ENCODE data around the gene MAPK13. TPM values are rescaled to one million over a fixed set of nuclear protein-coding genes. Genes with fewer than 3 reads are reported as not detected.

MAPK13 gene
- total RNA-seq, 2 donors from 2014 or later, result 34.6 to 53.5 TPM

DNA sequence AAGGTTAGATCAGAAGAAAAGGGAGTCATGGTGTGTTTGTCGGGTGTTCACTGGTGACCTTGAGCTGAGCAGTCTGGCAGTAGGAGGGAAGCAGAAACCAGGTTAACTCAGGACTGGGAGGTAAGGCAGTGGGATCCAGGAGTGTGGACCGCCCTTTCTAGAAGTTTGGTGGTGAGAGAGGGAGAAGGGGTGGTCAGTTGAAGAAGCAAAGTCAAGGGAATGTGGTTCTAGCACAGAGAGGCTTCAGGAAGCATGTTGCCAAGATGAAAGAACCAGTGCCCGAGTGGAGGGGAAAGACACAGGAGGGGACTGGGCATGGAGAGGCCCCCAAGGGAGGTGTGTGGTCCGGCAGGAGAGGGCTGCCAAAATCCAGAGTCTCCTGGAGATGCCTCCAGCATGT is 3.6 kb downstream of the MAPK13 start:
- Histone ChIP-seq H3K27me3 (replicated peaks; ENCODE audit: insufficient read depth) (no peaks in the 10 kb centered on the region), H3K4me1 (replicated peaks) (peaks cover 4% of the 10 kb centered on the region), H3K27ac (no peak overlapping the region), H3K4me3 (no peak overlapping the region), H3K9me3 (no peaks in the 10 kb centered on the region), H3K36me3 (no peaks in the 10 kb centered on the region)
- TF ChIP-seq POLR2AphosphoS5 (IDR thresholded peaks at IDR 0.05) (no peak), POLR2A (IDR thresholded peaks at IDR 0.05) (no peak)
- TF ChIP-seq, protein P1, sequence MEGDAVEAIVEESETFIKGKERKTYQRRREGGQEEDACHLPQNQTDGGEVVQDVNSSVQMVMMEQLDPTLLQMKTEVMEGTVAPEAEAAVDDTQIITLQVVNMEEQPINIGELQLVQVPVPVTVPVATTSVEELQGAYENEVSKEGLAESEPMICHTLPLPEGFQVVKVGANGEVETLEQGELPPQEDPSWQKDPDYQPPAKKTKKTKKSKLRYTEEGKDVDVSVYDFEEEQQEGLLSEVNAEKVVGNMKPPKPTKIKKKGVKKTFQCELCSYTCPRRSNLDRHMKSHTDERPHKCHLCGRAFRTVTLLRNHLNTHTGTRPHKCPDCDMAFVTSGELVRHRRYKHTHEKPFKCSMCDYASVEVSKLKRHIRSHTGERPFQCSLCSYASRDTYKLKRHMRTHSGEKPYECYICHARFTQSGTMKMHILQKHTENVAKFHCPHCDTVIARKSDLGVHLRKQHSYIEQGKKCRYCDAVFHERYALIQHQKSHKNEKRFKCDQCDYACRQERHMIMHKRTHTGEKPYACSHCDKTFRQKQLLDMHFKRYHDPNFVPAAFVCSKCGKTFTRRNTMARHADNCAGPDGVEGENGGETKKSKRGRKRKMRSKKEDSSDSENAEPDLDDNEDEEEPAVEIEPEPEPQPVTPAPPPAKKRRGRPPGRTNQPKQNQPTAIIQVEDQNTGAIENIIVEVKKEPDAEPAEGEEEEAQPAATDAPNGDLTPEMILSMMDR (IDR thresholded peaks at IDR 0.05), result no peak
- 91% methylated on average over 4 of the region's 4 CpGs for WGBS
- no peak for DNase-seq (ENCODE audit: low spot score)
- intact Hi-C loops (cut with DNase I), result no loop called here

DNA sequence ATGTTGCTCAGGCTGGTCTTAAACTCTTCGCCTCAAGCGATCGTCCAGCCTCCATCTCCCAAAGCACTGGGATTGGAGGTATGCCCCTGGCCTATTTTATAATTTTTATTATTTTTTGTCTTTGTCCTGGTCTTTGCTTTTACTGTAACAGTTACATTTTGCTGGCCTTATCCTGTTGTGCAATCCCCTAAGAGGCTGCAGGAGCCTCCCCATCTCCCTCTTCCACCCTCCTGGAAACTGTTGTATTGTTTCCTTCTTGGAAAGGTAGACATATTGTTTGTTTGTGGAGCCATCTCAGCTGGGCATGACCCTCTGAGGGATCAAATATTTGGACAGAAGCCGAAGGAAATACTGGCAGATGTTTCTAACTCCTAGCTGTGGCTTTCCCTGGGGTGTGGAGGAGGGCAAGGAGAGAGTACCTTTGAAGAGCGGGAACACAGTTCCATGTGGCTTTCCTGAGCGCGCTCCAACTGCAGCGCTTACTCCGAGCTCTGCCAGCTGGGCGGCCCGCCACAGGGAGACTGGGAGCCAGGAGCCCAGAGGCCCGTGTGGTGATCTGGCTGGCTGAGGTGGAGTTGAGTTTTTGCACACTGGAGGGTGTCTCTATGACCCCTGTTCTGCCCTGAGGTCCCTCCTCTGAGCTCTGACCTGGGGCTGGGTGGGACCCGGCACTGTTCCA is 4.9 kb downstream of the MAPK13 start:
- DNase-seq (ENCODE audit: low spot score), result no peak
- TF ChIP-seq POLR2AphosphoS5 (IDR thresholded peaks at IDR 0.05) (no peak), POLR2A (IDR thresholded peaks at IDR 0.05) (no peak)
- TF ChIP-seq, protein P1 (IDR thresholded peaks at IDR 0.05), result no peak
- H3K4me3 ChIP-seq, result no peak overlapping the region
- H3K4me1 ChIP-seq (replicated peaks), result peaks cover 4% of the 10 kb centered on the region
- 73% methylated on average over 13 of the region's 13 CpGs for WGBS
- intact Hi-C loops (cut with DNase I), result no loop called here
- no peaks in the 10 kb centered on the region for H3K27me3 ChIP-seq (replicated peaks; ENCODE audit: insufficient read depth)
- no peaks in the 10 kb centered on the region for H3K9me3 ChIP-seq
- no peak overlapping the region for H3K27ac ChIP-seq
- H3K36me3 ChIP-seq, result no peaks in the 10 kb centered on the region

DNA sequence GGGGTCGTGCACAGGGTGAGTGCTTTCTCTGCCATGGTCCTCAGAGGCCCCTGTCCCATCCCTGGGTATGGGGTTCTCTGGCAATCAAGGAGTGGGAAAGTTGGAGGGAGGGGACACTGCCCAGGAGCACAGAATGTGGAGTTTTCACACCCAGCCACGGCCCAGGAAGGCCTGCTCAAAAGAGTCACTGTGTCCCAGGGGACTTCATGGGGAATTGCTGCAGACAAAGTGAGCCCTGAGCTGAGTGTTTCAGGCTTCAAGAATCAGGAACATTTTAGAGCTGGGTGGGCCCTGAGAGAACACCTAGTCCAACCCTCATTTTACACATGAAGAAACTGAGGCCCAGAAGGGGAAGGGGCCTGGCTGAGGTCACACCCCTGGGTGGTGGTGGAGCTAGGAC is 5.7 kb downstream of the MAPK13 start:
- no peak overlapping the region for H3K27ac ChIP-seq
- 86% methylated on average over 2 of the region's 2 CpGs for WGBS
- no peaks in the 10 kb centered on the region for H3K27me3 ChIP-seq (replicated peaks; ENCODE audit: insufficient read depth)
- no peaks in the 10 kb centered on the region for H3K9me3 ChIP-seq
- H3K4me1 ChIP-seq (replicated peaks), result peaks cover 4% of the 10 kb centered on the region
- intact Hi-C loops (cut with DNase I), result no loop called here
- H3K36me3 ChIP-seq, result no peaks in the 10 kb centered on the region
- TF ChIP-seq POLR2A (IDR thresholded peaks at IDR 0.05), result no peak
- TF ChIP-seq, protein P1 (IDR thresholded peaks at IDR 0.05), result no peak
- TF ChIP-seq POLR2AphosphoS5 (IDR thresholded peaks at IDR 0.05), result no peak
- no peak overlapping the region for H3K4me3 ChIP-seq
- DNase-seq (ENCODE audit: low spot score), result no peak

DNA sequence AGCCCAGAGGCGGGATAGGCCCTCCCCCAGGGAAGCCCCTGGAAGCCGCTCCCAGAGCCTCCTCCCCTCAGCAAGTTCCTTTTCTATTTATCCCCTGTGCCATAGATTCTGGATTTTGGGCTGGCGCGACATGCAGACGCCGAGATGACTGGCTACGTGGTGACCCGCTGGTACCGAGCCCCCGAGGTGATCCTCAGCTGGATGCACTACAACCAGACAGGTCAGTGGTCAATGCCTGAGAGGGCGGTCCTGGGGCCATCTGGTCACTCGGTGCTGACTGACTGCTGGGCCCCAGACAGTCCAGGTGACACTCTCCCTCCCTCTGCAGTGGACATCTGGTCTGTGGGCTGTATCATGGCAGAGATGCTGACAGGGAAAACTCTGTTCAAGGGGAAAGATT is 6.2 kb downstream of the MAPK13 start:
- TF ChIP-seq POLR2AphosphoS5 (IDR thresholded peaks at IDR 0.05) (no peak), POLR2A (IDR thresholded peaks at IDR 0.05) (no peak)
- TF ChIP-seq, protein P1 (IDR thresholded peaks at IDR 0.05), result no peak
- H3K27me3 ChIP-seq (replicated peaks; ENCODE audit: insufficient read depth), result no peaks in the 10 kb centered on the region
- intact Hi-C loops (cut with DNase I), result no loop called here
- peaks cover 4% of the 10 kb centered on the region for H3K4me1 ChIP-seq (replicated peaks)
- H3K36me3 ChIP-seq, result no peaks in the 10 kb centered on the region
- no peak overlapping the region for H3K27ac ChIP-seq
- DNase-seq (ENCODE audit: low spot score), result no peak
- no peaks in the 10 kb centered on the region for H3K9me3 ChIP-seq
- no peak overlapping the region for H3K4me3 ChIP-seq
- WGBS, result 93% methylated on average over 12 of the region's 12 CpGs

DNA sequence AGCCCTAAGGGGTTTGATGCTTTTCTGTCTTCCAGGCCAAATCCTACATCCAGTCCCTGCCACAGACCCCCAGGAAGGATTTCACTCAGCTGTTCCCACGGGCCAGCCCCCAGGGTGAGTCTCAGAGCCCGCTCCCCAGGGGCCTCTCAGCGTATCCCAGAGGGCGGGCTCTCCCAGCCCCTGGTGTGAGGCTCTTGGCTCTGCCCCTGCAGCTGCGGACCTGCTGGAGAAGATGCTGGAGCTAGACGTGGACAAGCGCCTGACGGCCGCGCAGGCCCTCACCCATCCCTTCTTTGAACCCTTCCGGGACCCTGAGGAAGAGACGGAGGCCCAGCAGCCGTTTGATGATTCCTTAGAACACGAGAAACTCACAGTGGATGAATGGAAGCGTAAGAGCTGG is 8.4 kb downstream of the MAPK13 start:
- H3K27me3 ChIP-seq (replicated peaks; ENCODE audit: insufficient read depth), result no peaks in the 10 kb centered on the region
- no peak for TF ChIP-seq POLR2AphosphoS5 (IDR thresholded peaks at IDR 0.05)
- H3K9me3 ChIP-seq, result no peaks in the 10 kb centered on the region
- H3K4me1 ChIP-seq (replicated peaks), result no peaks in the 10 kb centered on the region
- no peaks in the 10 kb centered on the region for H3K36me3 ChIP-seq
- intact Hi-C loops (cut with DNase I), result no loop called here
- no peak overlapping the region for H3K4me3 ChIP-seq
- no peak for DNase-seq (ENCODE audit: low spot score)
- WGBS, result 91% methylated on average over 14 of the region's 15 CpGs
- no peak overlapping the region for H3K27ac ChIP-seq

Data from prostate gland (tissue), 2 donors.